Measurements from ENCODE around the gene FCHSD2.

FCHSD2 gene

GRCh38 chr11:72844356-72844755 lies 297.8 kb downstream of the FCHSD2 start:
- Histone ChIP-seq H3K9me3 (ENCODE audit: control extremely low read depth in 1 of 5, control insufficient read depth in 4 of 5, insufficient read depth in 2 of 5, low read depth in 1 of 5, low read length in 4 of 5) (no peaks in the 10 kb centered on the region), H3K4me3 (ENCODE audit: control insufficient read depth in 1 of 7, extremely low read depth in 1 of 7, insufficient read depth in 4 of 7, low read depth in 2 of 7, low read length in 6 of 7) (no peak overlapping the region), H3K27ac (ENCODE audit: insufficient read depth in 1 of 2, low read depth in 1 of 2, low read length in 2 of 2, poor library complexity in 1 of 2, severe bottlenecking in 2 of 2) (no peak overlapping the region), H3K27me3 (replicated peaks in 2 of 5; ENCODE audit: control insufficient read depth in 4 of 5, insufficient read depth in 5 of 5, low read length in 4 of 5) (no peaks in the 10 kb centered on the region), H3K36me3 (ENCODE audit: control insufficient read depth in 4 of 4, insufficient read depth in 4 of 4, low read length in 3 of 4) (peaks cover 26 to 75% (median 51%) of the 10 kb centered on the region in 4 experiments), H3K4me1 (ENCODE audit: control extremely low read depth in 1 of 4, control insufficient read depth in 4 of 4, insufficient read depth in 4 of 4, low read length in 3 of 4) (no peaks in the 10 kb centered on the region)
- ChIA-PET CTCF (interaction anchor here (0.8 to 1.5 kb wide), 6 partner anchors 12 to 395 kb away, joined by 3 to 6 read pairs (median 4); partner anchors contain the start of gene FCHSD2), POLR2A (no interaction called here)
- DNase-seq, result no peak
- 97% methylated on average over 4 of the region's 4 CpGs for WGBS (ENCODE audit: insufficient coverage)

- WGBS (ENCODE audit: insufficient coverage), result over 99% methylated on average over 12 of the region's 14 CpGs
- ChIA-PET POLR2A (no interaction called here), CTCF (interaction anchor here (1.3 to 4.0 kb wide), 2 partner anchors 11 to 12 kb away, joined by 3 to 30 read pairs; no protein-coding TSS in a partner anchor)
These were observed 299.3 kb downstream of the FCHSD2 start for GRCh38 chr11:72842653-72843330.

GRCh38 chr11:72842126-72842525 lies 300.0 kb downstream of the FCHSD2 start:
- CTCF ChIA-PET, result interaction anchor here (1.2 to 4.0 kb wide), 2 partner anchors 12 to 339 kb away, joined by 3 to 30 read pairs; no protein-coding TSS in a partner anchor
- Histone ChIP-seq H3K27me3 (replicated peaks in 2 of 5; ENCODE audit: control insufficient read depth in 4 of 5, insufficient read depth in 5 of 5, low read length in 4 of 5) (no peaks in the 10 kb centered on the region), H3K9me3 (ENCODE audit: control extremely low read depth in 1 of 5, control insufficient read depth in 4 of 5, insufficient read depth in 2 of 5, low read depth in 1 of 5, low read length in 4 of 5) (no peaks in the 10 kb centered on the region), H3K36me3 (ENCODE audit: control insufficient read depth in 4 of 4, insufficient read depth in 4 of 4, low read length in 3 of 4) (peaks cover 22 to 90% (median 65%) of the 10 kb centered on the region in 4 experiments), H3K4me1 (ENCODE audit: control extremely low read depth in 1 of 4, control insufficient read depth in 4 of 4, insufficient read depth in 4 of 4, low read length in 3 of 4) (no peaks in the 10 kb centered on the region), H3K27ac (ENCODE audit: insufficient read depth in 1 of 2, low read depth in 1 of 2, low read length in 2 of 2, poor library complexity in 1 of 2, severe bottlenecking in 2 of 2) (no peak overlapping the region), H3K4me3 (ENCODE audit: control insufficient read depth in 1 of 7, extremely low read depth in 1 of 7, insufficient read depth in 4 of 7, low read depth in 2 of 7, low read length in 6 of 7) (no peak overlapping the region)
- POLR2A ChIA-PET, result no interaction called here
- 86% methylated on average over 5 of the region's 5 CpGs for WGBS (ENCODE audit: insufficient coverage)
- DNase-seq, result no peak

More at GRCh38 chr11:72842653-72843330, 299.3 kb downstream of the FCHSD2 start:
- H3K9me3 ChIP-seq (ENCODE audit: control extremely low read depth in 1 of 5, control insufficient read depth in 4 of 5, insufficient read depth in 2 of 5, low read depth in 1 of 5, low read length in 4 of 5), result no peaks in the 10 kb centered on the region
- H3K36me3 ChIP-seq (ENCODE audit: control insufficient read depth in 4 of 4, insufficient read depth in 4 of 4, low read length in 3 of 4), result peaks cover 22 to 88% (median 61%) of the 10 kb centered on the region in 4 experiments
- no peak overlapping the region for H3K4me3 ChIP-seq (ENCODE audit: control insufficient read depth in 1 of 7, extremely low read depth in 1 of 7, insufficient read depth in 4 of 7, low read depth in 2 of 7, low read length in 6 of 7)
- H3K4me1 ChIP-seq (ENCODE audit: control extremely low read depth in 1 of 4, control insufficient read depth in 4 of 4, insufficient read depth in 4 of 4, low read length in 3 of 4), result no peaks in the 10 kb centered on the region
- no peak overlapping the region for H3K27ac ChIP-seq (ENCODE audit: insufficient read depth in 1 of 2, low read depth in 1 of 2, low read length in 2 of 2, poor library complexity in 1 of 2, severe bottlenecking in 2 of 2)
- no peaks in the 10 kb centered on the region for H3K27me3 ChIP-seq (replicated peaks in 2 of 5; ENCODE audit: control insufficient read depth in 4 of 5, insufficient read depth in 5 of 5, low read length in 4 of 5)
- no peak for DNase-seq

GRCh38 chr11:72841397-72841796 lies 300.7 kb downstream of the FCHSD2 start:
- Histone ChIP-seq H3K27ac (ENCODE audit: insufficient read depth in 1 of 2, low read depth in 1 of 2, low read length in 2 of 2, poor library complexity in 1 of 2, severe bottlenecking in 2 of 2) (no peak overlapping the region), H3K9me3 (ENCODE audit: control extremely low read depth in 1 of 5, control insufficient read depth in 4 of 5, insufficient read depth in 2 of 5, low read depth in 1 of 5, low read length in 4 of 5) (no peaks in the 10 kb centered on the region), H3K4me1 (ENCODE audit: control extremely low read depth in 1 of 4, control insufficient read depth in 4 of 4, insufficient read depth in 4 of 4, low read length in 3 of 4) (no peaks in the 10 kb centered on the region), H3K4me3 (ENCODE audit: control insufficient read depth in 1 of 7, extremely low read depth in 1 of 7, insufficient read depth in 4 of 7, low read depth in 2 of 7, low read length in 6 of 7) (no peak overlapping the region), H3K36me3 (ENCODE audit: control insufficient read depth in 4 of 4, insufficient read depth in 4 of 4, low read length in 3 of 4) (peaks cover 22 to 92% (median 65%) of the 10 kb centered on the region in 4 experiments), H3K27me3 (replicated peaks in 2 of 5; ENCODE audit: control insufficient read depth in 4 of 5, insufficient read depth in 5 of 5, low read length in 4 of 5) (no peaks in the 10 kb centered on the region)
- WGBS (ENCODE audit: insufficient coverage), result 86% methylated on average over 3 of the region's 7 CpGs
- POLR2A ChIA-PET, result no interaction called here
- CTCF ChIA-PET, result interaction anchor here (0.7 to 4.0 kb wide), 6 partner anchors 11 to 395 kb away, joined by 3 to 30 read pairs (median 4); no protein-coding TSS in a partner anchor
- DNase-seq, result no peak

- Histone ChIP-seq H3K4me3 (ENCODE audit: control insufficient read depth in 1 of 7, extremely low read depth in 1 of 7, insufficient read depth in 4 of 7, low read depth in 2 of 7, low read length in 6 of 7) (no peak overlapping the region), H3K4me1 (ENCODE audit: control extremely low read depth in 1 of 4, control insufficient read depth in 4 of 4, insufficient read depth in 4 of 4, low read length in 3 of 4) (no peaks in the 10 kb centered on the region), H3K36me3 (ENCODE audit: control insufficient read depth in 4 of 4, insufficient read depth in 4 of 4, low read length in 3 of 4) (peaks cover 24 to 92% (median 66%) of the 10 kb centered on the region in 4 experiments), H3K9me3 (ENCODE audit: control extremely low read depth in 1 of 5, control insufficient read depth in 4 of 5, insufficient read depth in 2 of 5, low read depth in 1 of 5, low read length in 4 of 5) (no peaks in the 10 kb centered on the region), H3K27me3 (replicated peaks in 2 of 5; ENCODE audit: control insufficient read depth in 4 of 5, insufficient read depth in 5 of 5, low read length in 4 of 5) (no peaks in the 10 kb centered on the region), H3K27ac (ENCODE audit: insufficient read depth in 1 of 2, low read depth in 1 of 2, low read length in 2 of 2, poor library complexity in 1 of 2, severe bottlenecking in 2 of 2) (no peak overlapping the region)
- POLR2A ChIA-PET, result no interaction called here
- CTCF ChIA-PET, result interaction anchor here (0.6 to 4.0 kb wide), 7 partner anchors 10 to 497 kb away, joined by 3 to 30 read pairs (median 3); no protein-coding TSS in a partner anchor
- WGBS (ENCODE audit: insufficient coverage), result 96% methylated on average over 4 of the region's 4 CpGs
- no peak for DNase-seq
These were observed 301.3 kb downstream of the FCHSD2 start for GRCh38 chr11:72840780-72841179.

- POLR2A ChIA-PET, result no interaction called here
- no peaks in the 10 kb centered on the region for H3K9me3 ChIP-seq (ENCODE audit: control extremely low read depth in 1 of 5, control insufficient read depth in 4 of 5, insufficient read depth in 2 of 5, low read depth in 1 of 5, low read length in 4 of 5)
- peaks cover 19 to 84% (median 64%) of the 10 kb centered on the region in 4 experiments for H3K36me3 ChIP-seq (ENCODE audit: control insufficient read depth in 4 of 4, insufficient read depth in 4 of 4, low read length in 3 of 4)
- no peak overlapping the region for H3K27ac ChIP-seq (ENCODE audit: insufficient read depth in 1 of 2, low read depth in 1 of 2, low read length in 2 of 2, poor library complexity in 1 of 2, severe bottlenecking in 2 of 2)
- peaks cover 0 to 8% (median under 1%) of the 10 kb centered on the region in 4 experiments for H3K4me1 ChIP-seq (ENCODE audit: control extremely low read depth in 1 of 4, control insufficient read depth in 4 of 4, insufficient read depth in 4 of 4, low read length in 3 of 4)
- H3K27me3 ChIP-seq (replicated peaks in 2 of 5; ENCODE audit: control insufficient read depth in 4 of 5, insufficient read depth in 5 of 5, low read length in 4 of 5), result no peaks in the 10 kb centered on the region
- DNase-seq, result no peak
- CTCF ChIA-PET, result interaction anchor here (1.0 to 4.0 kb wide), 3 partner anchors 8 to 340 kb away, joined by 3 to 30 read pairs (median 4); no protein-coding TSS in a partner anchor
- WGBS (ENCODE audit: insufficient coverage), result 100% methylated on average over 3 of the region's 4 CpGs
- H3K4me3 ChIP-seq (ENCODE audit: control insufficient read depth in 1 of 7, extremely low read depth in 1 of 7, insufficient read depth in 4 of 7, low read depth in 2 of 7, low read length in 6 of 7), result no peak overlapping the region
These were observed 303.3 kb downstream of the FCHSD2 start for GRCh38 chr11:72838691-72839305.

All from common myeloid progenitor, CD34-positive (primary cell).